Breast epithelium (tissue), 4 donors: Measurements from ENCODE around the gene ZSCAN20. TPM values are rescaled to one million over a fixed set of nuclear protein-coding genes. Genes with fewer than 3 reads are reported as not detected.

ENCODE experiments used
- DNase-seq, 2 donors: peaks; one replicate each; pipeline ENCODE4 v3.0.0-alpha.2; 2019; ENCODE audit warnings: low spot score in 2 of 2
- H3K27ac ChIP-seq, 2 donors: fragments of 200-600 bp; sonication (generic) in 1 of 2; one replicate each; pipeline ENCODE4 v1.5.1; 2016 to 2019; ENCODE audit warnings: mild to moderate bottlenecking in 1 of 2
- H3K27me3 ChIP-seq, 2 donors: fragments of 200-600 bp; sonication (generic) in 1 of 2; one replicate each; pipeline versions ENCODE4 v1.5.1 to v1.6.0; 2017 to 2019; ENCODE audit warnings: control low read depth in 1 of 2, mild to moderate bottlenecking in 1 of 2
- H3K36me3 ChIP-seq: fragments of 200-600 bp; one replicate; pipeline ENCODE4 v1.5.1; 2019
- H3K4me1 ChIP-seq, 2 donors: fragments of 200-600 bp; sonication (generic); one replicate each; pipeline ENCODE4 v1.5.1; 2016 to 2019; ENCODE audit warnings: control low read depth in 1 of 2
- H3K4me3 ChIP-seq, 3 donors: fragments of 200-600 bp; sonication (generic); 1 replicate in 2 of 3; 2 replicates in 1 of 3; pipeline ENCODE4 v1.5.1; 2016 to 2019; ENCODE audit warnings: mild to moderate bottlenecking in 3 of 3, moderate library complexity in 2 of 3
- H3K9me3 ChIP-seq, 2 donors: fragments of 200-600 bp; sonication (generic) in 1 of 2; one replicate each; pipeline ENCODE4 v1.5.1; 2016 to 2019; ENCODE audit warnings: control low read depth in 1 of 2
- POLR2A ChIP-seq: fragments of 450-650 bp; IDR thresholded peaks from one replicate; pipeline ENCODE4 v1.6.1; 2016; ENCODE audit warnings: antibody characterized with exemption, mild to moderate bottlenecking, moderate library complexity
- POLR2AphosphoS5 ChIP-seq, 3 donors: sonication (generic); formaldehyde crosslinking; IDR thresholded peaks; one replicate each; pipeline ENCODE4 v1.6.1; 2017; ENCODE audit warnings: antibody characterized with exemption in 3 of 3
- intact Hi-C: fragments of 100-400 bp; cut with DNase I; formaldehyde crosslinking; loops from one replicate; pipeline ENCODE4 v1.15.1; 2023; ENCODE audit warnings: low total_unique reads
- total RNA-seq, 3 donors: library from RNA; depleted of rRNA; stranded (reverse); fragments of >200 nt; gene quantifications; one replicate each; pipeline ENCODE4 v1.1.0, GENCODE V29; 2016
- TF ChIP-seq, protein P1 (sequence below), 3 donors: fragments of 450-650 bp; IDR thresholded peaks; one replicate each; pipeline ENCODE4 v1.5.1; 2016 to 2017; ENCODE audit warnings: antibody characterized with exemption in 3 of 3, mild to moderate bottlenecking in 3 of 3, moderate library complexity in 3 of 3

ZSCAN20 gene
- total RNA-seq, 3 donors from 2014 or later: 4.2 to 7.9 (median 7.5) TPM

DNA sequence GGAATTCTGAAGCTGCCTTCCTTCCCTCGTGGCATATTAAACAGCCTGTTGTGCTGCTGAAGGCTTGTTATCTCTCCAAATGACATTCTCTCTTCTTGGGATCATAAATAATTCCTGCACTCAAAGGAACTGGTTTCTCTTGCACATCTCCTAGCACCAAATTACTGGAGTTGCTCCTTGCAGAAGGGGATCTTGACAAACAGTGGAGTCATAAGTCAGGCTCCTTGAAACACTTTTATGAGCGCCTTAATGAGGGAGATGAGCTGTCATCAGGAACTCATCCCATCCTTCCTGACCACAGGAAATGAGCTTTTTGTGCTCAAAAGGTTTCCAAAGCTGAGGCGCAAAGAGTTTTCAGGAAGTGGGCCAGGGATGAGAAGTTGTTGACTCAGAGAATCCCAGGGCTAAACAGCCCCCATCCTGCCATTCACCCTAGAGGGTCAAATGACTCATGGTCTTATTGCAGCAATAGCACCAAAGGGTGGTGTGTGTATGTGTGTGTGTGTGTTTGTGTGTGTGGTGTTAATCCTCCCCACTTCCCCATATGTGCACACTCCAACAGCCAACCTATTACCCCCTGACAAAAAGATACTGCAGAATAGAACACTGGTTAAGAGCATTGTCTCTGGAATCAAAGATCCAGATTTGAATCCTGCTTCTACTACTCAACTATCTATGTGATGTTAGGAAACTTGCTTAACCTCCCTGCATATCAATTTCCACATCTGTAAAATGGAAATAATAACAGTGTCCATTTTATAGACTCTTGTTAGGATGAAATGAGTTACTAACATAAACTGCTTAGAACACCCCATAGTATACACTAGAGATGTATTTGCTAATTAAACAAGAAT lies 38.7 kb upstream of the ZSCAN20 start:
- Histone ChIP-seq H3K36me3 (no peaks in the 10 kb centered on the region), H3K4me1 (no peaks in the 10 kb centered on the region), H3K27me3 (no peaks in the 10 kb centered on the region), H3K4me3 (no peak overlapping the region), H3K9me3 (no peaks in the 10 kb centered on the region), H3K27ac (peak overlapping the region; percentile 6 to 72)
- TF ChIP-seq, protein P1, sequence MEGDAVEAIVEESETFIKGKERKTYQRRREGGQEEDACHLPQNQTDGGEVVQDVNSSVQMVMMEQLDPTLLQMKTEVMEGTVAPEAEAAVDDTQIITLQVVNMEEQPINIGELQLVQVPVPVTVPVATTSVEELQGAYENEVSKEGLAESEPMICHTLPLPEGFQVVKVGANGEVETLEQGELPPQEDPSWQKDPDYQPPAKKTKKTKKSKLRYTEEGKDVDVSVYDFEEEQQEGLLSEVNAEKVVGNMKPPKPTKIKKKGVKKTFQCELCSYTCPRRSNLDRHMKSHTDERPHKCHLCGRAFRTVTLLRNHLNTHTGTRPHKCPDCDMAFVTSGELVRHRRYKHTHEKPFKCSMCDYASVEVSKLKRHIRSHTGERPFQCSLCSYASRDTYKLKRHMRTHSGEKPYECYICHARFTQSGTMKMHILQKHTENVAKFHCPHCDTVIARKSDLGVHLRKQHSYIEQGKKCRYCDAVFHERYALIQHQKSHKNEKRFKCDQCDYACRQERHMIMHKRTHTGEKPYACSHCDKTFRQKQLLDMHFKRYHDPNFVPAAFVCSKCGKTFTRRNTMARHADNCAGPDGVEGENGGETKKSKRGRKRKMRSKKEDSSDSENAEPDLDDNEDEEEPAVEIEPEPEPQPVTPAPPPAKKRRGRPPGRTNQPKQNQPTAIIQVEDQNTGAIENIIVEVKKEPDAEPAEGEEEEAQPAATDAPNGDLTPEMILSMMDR (IDR thresholded peaks at IDR 0.05): no peak
- TF ChIP-seq POLR2AphosphoS5 (IDR thresholded peaks at IDR 0.05): peak; percentile 56 to 86 (median 77)
- intact Hi-C loops: no loop called here
- DNase-seq: peak in 1 of 2 donors; percentile 45

DNA sequence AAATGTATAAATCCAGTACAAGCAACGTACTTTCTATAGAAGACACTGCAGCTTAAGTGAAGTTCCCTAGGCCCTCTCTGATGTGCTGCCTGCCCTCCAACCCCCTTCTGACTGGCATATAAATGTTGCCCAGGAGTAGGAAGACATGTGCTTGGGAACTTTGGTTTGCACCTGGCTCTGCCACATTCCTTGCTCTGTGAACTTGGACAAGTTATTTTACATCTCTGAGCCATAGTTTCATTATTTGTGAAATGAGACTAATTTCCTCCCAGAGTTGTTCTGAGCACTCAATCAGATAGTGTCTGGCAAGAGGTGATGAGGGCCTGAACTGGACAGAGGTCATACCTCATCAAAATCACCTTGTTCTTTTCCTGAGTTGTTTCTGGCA lies 38.1 kb upstream of the ZSCAN20 start:
- TF ChIP-seq, protein P1 (IDR thresholded peaks at IDR 0.05): no peak
- TF ChIP-seq POLR2A: no peak
- Histone ChIP-seq H3K27me3 (no peaks in the 10 kb centered on the region), H3K4me1 (no peaks in the 10 kb centered on the region), H3K4me3 (no peak overlapping the region), H3K27ac (peak overlapping the region; percentile 6 to 72), H3K36me3 (no peaks in the 10 kb centered on the region), H3K9me3 (no peaks in the 10 kb centered on the region)
- no peak for DNase-seq
- intact Hi-C loops: no loop called here

DNA sequence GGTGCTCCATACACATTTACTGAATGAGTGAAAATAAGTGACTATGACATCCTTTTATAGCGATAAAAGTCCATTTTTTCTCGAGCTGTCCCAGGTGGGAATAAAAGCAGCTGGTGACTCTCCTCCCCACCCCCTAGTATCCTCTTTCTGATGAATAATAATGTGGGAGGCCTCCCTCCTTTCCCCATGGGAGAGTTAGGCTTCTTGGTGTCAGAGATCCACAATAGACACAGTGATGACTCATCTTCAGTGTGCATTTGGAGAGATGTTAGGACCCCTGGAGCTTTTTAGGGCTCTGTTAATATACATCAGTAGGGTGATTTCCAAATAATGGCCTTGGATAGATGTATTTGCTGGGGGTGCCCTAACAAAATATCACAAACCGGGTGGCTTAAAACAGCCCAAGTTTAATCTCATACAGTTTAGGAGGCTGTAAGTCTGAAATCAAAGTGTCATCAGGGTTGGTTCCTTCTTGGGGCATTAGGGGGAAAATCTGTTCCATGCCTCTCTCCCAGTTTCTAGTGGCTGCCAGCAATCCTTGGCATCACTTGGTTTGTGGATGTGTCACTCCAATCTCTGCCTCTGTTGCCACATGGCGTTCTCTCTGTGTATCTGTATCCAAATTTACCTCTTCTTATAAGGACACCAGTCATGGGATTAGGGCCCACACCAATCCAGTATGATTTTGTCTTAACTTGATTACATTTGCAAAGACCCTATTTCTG lies 37.2 kb upstream of the ZSCAN20 start:
- DNase-seq: no peak
- TF ChIP-seq POLR2A (no peak), POLR2AphosphoS5 (IDR thresholded peaks at IDR 0.05) (no peak)
- TF ChIP-seq, protein P1 (IDR thresholded peaks at IDR 0.05): no peak
- Histone ChIP-seq H3K36me3 (no peaks in the 10 kb centered on the region), H3K4me3 (no peak overlapping the region), H3K9me3 (no peaks in the 10 kb centered on the region), H3K27ac (peak overlapping the region in 1 of 2 donors; percentile 72), H3K27me3 (no peaks in the 10 kb centered on the region), H3K4me1 (no peaks in the 10 kb centered on the region)
- intact Hi-C loops: no loop called here

DNA sequence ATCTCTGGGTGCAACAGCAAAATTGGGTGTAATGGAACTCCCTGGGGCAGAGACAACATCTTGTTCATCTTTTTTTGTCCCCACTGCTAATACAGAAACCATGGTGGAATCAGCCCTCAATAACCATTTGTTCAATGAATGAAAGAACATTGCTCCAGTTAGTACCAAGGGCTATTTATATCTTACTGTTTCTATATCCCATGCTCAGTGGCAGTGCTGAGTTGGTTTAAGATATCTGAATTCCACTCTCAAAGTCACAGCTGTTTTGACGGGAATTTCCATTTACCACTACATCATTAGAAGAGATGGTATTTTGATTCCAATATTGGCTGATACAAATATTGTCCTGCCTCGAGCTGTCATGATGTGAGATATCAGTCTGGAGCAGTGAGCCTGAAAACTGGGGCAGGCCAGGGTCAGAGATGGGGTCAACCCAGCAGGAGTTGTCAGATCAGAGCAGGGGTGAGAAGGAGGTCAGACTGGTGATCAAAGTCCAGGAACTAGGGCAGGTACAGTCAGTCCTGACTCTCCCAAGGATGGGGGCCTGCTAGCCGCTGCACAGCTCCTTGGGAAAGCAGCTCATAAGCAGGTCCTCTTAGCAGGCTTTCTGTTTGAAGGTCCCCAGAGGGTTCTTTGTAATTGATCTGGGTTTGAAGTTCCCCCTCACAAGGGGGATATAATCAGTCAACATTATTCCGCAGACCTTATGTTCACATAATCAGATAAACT lies 35.7 kb upstream of the ZSCAN20 start:
- Histone ChIP-seq H3K27me3 (no peaks in the 10 kb centered on the region), H3K4me1 (no peaks in the 10 kb centered on the region), H3K27ac (no peak overlapping the region), H3K4me3 (no peak overlapping the region), H3K9me3 (no peaks in the 10 kb centered on the region), H3K36me3 (no peaks in the 10 kb centered on the region)
- no peak for DNase-seq
- intact Hi-C loops: no loop called here
- no peak for TF ChIP-seq POLR2A
- no peak for TF ChIP-seq POLR2AphosphoS5 (IDR thresholded peaks at IDR 0.05)
- TF ChIP-seq, protein P1 (IDR thresholded peaks at IDR 0.05): no peak
